Activated CD8-positive, alpha-beta memory T cell treated with anti-CD3 and anti-CD28 coated beads for 4 hours (primary cell): ENCODE data around the gene MAT1A.

Source experiments
- DNase-seq, 2 donors: peaks; one replicate each; pipeline ENCODE4 v3.0.0-alpha.2; 2020; ENCODE audit warnings: low read depth in 2 of 2

MAT1A gene

GRCh38 chr10:80281784-80282765, 7.4 kb downstream of the MAT1A start:
- DNase-seq: no peak

- DNase-seq: no peak
Measured at GRCh38 chr10:80281292-80281691, 8.2 kb downstream of the MAT1A start.

DNA sequence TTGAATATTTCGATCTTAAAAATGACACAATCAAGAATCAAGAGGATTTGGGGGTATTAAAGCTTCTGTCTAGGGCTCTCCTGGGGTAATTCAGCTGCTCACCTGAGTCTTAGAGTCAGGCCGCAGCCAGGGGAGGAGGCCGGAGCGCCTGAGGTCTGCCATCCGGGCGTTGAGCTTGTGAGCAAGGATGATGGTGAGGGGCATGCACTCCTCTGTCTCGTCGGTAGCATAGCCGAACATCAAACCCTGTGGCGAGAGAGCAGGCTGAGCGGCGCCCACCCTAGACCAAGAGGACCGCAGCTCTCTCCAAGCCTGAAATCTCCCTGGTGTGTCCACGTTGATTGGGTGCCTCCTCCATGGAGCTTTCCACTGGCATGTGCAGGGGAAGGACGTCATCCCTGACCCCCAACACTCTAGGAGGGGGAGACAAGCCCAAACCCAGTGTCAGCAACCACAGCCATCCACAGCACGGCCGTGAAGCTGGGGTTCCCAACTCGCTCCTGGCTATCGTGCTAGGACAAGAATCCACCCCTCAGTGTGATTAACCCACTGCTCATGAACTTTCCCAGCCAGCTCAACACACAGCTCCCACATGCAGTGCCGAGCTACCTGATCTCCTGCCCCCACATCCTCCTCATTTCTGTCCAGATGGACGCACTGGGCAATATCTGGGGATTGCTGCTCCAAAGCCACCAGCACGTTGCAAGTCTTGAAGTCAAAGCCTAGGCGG, 9.2 kb downstream of the MAT1A start:
- no peak for DNase-seq

- no peak for DNase-seq
Measured at GRCh38 chr10:80279146-80279545, 10.3 kb downstream of the MAT1A start.

- no peak for DNase-seq
Measured at GRCh38 chr10:80278480-80278879, 11.0 kb downstream of the MAT1A start.

DNA sequence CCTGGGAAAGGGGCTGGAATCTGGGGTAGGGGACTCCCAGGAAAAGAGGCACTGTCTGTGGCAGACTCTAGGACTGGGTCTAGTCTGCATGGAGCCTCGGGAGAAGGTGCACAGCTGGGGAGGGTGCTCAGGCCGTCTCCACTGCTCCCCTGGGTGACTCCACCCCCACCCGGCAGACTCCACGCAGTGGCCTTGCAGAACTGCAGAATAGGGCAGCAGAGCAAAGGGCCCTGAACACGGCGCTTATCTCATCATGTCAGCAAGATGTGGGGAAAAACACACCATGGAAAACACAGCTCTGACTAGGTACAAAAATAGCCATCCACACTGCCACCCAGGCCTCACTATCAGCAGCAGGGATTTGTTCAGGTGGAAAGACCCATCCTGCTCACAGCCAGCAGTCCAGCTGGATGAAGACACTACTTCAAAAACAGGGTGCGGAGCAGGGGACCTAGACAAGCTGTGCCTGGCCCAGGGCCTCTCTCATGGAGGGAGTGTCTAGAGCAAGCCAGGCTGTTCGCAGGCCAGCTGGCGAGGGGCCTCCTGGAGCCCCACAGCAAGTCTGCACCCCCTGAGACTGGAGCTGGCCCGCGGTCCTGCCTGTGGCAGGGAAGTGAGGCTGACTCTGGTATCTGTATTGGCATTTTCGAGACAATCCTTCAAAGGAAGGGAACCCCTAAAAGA, 11.7 kb downstream of the MAT1A start:
- DNase-seq: no peak

DNA sequence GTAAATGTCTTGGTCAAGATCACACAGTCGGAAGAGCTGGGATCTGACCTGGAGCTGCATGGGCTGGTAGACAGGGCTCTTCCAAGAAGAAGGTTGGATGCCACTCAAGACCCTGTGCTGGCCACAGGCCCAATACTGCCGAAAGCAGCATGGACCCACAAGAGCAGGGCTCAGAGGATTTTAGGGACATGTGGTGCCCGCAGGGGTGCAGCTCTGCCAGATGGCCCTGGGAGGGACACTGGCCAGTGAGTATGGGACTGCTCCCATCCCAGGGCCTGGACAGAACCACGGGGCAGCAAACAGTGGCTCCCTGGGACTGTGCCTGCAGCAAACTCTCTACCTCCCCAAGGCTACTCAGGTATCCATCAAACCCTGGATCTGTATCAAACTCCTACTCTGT, 12.4 kb downstream of the MAT1A start:
- DNase-seq: no peak

DNA sequence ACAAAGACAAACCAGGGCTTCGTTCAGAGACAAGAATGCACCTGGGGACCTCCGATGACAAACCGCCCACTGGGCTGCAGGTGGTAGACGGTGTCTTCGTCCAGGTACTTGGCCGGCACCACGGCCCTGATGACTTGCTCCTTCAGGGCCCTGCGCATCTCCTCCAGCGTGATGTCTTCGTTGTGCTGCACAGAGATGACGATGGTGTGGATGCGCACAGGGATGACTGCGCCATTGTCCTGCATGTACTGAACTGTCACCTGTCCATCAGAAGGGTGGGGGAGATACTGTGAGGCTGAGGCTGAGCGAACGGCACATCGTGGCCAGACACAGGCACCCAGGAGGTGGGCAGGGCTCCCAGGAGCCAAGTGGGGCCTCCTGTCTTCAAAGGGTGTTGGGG, 13.1 kb downstream of the MAT1A start:
- no peak for DNase-seq

DNA sequence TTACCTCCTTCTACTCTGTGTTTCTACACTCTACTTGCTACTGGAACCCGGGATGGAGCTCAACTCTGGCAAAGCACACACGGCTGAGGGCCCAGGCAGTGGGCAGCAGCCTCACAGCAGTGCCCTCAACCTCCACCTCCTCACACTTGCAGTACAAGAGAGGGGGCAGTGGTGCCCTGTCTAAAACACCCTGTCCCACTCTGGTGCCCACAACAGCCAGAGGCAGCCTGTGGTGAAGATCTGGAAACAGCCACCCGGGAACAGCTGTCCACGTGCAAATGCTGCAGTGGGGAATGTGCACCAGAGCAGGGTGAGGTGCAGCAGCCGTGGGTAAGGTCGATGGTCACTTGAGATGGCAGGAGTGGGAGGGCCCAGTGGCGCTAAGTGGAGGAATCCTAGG, 13.7 kb downstream of the MAT1A start:
- DNase-seq: no peak

- no peak for DNase-seq
Measured at GRCh38 chr10:80275135-80275498, 14.3 kb downstream of the MAT1A start.

- no peak for DNase-seq
Measured at GRCh38 chr10:80274396-80275134, 14.9 kb downstream of the MAT1A start.

DNA sequence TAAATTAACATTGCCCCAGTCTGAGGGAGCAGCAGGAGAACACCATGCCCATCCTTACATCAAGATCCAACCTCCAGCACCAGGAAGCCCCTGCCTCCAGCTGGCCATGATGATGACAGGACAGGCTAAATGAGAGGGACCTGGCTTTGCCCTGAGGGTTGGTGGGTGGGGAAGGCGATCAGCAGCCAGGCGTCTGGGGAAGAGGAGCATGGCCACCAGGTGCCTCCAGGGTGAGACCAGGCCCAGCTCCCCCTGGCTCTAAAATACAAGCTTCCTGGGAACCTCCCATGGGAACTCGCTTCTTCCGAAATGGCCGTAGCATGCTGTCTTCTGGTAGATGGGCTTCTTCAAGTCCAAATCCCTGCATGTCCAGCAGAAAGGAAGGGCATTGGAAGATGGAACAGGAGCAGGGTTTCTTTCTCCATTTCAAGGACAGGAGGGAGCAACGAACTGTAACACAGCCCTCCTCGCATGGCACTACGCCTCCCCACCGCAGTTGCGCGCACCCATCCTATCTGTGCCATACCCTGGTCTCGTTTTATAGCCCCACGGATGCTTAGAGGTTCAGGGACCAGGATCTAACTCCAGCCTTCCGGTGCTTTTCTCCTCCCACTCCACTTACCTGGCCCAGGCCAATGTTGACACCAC, 15.8 kb downstream of the MAT1A start:
- no peak for DNase-seq

DNA sequence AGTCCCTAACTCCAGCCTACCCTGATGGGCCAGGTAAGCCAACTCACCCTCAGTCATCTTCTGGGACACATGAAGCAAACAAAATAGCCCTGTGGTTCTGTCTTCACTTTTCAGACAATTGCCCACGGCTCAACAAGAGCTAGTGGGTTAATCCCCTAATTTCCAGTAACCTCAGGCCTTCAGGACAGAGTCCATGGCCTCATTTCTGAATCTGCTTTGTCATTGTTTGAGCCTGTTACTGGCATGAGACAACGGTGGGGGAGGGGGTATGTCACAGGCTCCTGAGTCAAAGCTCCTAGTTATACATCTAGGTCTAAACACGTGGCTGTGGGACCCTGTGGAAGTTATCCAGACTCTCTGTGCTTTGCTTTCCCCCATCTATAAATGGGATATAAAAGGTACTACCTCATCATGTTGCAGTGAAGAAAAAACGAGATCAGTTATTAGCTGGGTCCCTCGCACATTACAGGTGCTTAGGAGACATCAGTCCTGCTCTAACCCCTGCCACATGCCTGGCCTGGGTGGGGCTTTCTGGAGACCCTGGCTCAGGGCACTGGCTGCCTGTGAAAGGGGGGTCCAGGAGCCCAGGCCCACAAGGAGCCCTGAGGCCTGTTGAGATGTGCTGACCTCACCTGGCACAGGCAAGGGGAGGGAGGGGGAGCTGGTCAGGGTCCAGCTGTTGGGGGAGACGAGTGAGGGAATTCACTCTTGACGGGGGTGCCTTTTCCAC, 16.5 kb downstream of the MAT1A start:
- no peak for DNase-seq

GRCh38 chr10:80271416-80271815, 18.0 kb downstream of the MAT1A start:
- no peak for DNase-seq

DNA sequence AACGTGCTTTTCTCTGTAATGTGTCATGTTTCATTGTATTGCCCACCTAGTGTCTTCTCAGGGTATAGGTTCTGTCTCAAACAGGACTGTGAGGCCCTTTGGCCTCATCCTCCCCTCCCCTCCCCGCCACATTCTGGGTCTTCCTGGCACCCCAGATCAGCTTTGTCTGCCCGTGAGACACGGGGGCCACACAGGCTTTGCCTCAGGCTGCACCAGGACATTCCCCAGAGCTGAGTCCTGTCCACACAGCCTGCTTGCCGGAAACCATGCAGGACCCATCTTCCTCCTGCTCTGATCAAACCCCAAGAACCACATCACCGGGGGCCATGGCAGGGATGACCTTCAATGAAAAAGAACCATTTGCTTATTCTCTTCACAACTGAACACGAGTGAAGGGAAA, 18.6 kb downstream of the MAT1A start:
- no peak for DNase-seq

GRCh38 chr10:80268938-80269588, 20.4 kb downstream of the MAT1A start:
- no peak for DNase-seq

GRCh38 chr10:80268266-80268665, 21.2 kb downstream of the MAT1A start:
- DNase-seq: no peak

GRCh38 chr10:80266513-80266863, 23.0 kb downstream of the MAT1A start:
- DNase-seq: no peak

DNA sequence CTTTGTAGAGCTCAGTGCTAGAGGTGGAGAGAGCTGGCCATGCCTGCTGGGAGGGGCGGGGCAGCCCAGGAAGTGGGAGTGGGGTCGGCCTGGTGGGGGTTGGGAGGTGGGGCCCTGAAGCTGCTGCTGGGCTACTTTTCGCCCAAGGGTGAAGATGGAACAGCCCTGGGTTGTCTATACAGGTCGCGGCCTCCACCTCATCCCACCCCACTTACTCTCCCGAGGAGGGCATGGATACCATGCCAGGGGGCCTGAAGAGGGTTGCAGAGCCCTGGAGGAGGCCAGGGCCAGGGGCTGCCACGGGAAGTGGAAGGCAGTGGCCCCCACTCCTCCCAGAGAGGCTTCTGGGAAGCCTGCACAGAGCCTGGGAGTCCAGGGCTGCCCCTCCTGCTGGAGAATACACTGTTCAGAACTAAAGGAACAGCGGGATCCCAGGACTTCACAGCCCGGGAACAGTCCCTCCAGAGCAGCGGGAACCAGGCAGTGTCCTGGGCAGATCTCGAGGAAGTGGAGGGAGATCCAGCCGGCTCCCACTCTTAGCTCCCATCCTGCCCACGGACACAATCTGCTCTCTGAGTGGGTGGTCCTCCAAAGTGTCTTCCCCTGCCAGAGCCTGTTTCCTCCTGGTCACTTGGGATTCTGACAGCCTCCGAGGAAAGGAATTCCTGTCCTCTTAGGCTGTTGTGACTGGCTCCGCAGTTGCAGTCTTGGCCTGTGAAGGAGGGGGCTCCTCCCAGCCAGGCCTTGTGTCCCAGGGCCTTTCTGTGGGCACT, 23.5 kb downstream of the MAT1A start:
- DNase-seq: no peak
